DOHH2 (cell line): ENCODE measurements around the gene SENP6.
A peak's percentile ranks its signal among the peaks of the same experiment; 100 is the strongest.

Experiments used
- H3F3A ChIP-seq: fragments of 200-600 bp; sonication (generic), shearing (Covaris generic); 2 replicates; pipeline ENCODE4 v1.6.0; 2016; ENCODE audit warnings: antibody characterized with exemption, mild to moderate bottlenecking; ENCODE audit not compliant: control insufficient read depth, insufficient read depth
- H3K27ac ChIP-seq: fragments of 200-600 bp; sonication (generic); 2 replicates; pipeline ENCODE4 v1.5.1; 2014; ENCODE audit warnings: low read depth, mild to moderate bottlenecking, low read length, moderate library complexity
- H3K27me3 ChIP-seq: fragments of 200-600 bp; sonication (generic); 2 replicates; pipeline ENCODE4 v1.6.1; 2014; ENCODE audit warnings: mild to moderate bottlenecking, low read length, mixed read lengths; ENCODE audit not compliant: control insufficient read depth
- H3K36me3 ChIP-seq: fragments of 200-600 bp; sonication (generic); 2 replicates; pipeline ENCODE4 v1.6.1; 2014; ENCODE audit warnings: mild to moderate bottlenecking, low read length, moderate library complexity, mixed read lengths; ENCODE audit not compliant: control insufficient read depth
- H3K4me1 ChIP-seq: fragments of 200-600 bp; sonication (generic); 2 replicates; pipeline ENCODE4 v1.6.1; 2014; ENCODE audit warnings: mild to moderate bottlenecking, low read length, mixed read lengths; ENCODE audit not compliant: control insufficient read depth
- H3K4me2 ChIP-seq: fragments of 200-600 bp; sonication (generic); 2 replicates; pipeline ENCODE4 v1.6.0; 2014; ENCODE audit warnings: mild to moderate bottlenecking, low read length, moderate library complexity
- H3K4me3 ChIP-seq: fragments of 200-600 bp; sonication (generic); 2 replicates; pipeline ENCODE4 v1.5.1; 2014; ENCODE audit warnings: mild to moderate bottlenecking, low read length, mixed read lengths
- H3K79me2 ChIP-seq: fragments of 200-600 bp; sonication (generic); 2 replicates; pipeline ENCODE4 v1.6.1; 2014; ENCODE audit warnings: mild to moderate bottlenecking, low read length, mixed read lengths; ENCODE audit not compliant: control insufficient read depth
- H3K9me2 ChIP-seq: fragments of 200-600 bp; sonication (generic); replicated peaks from 2 replicates; pipeline ENCODE4 v1.6.1; 2014; ENCODE audit warnings: mild to moderate bottlenecking, low read length, mixed read lengths; ENCODE audit not compliant: control insufficient read depth
- H3K9me3 ChIP-seq: fragments of 200-600 bp; sonication (generic); 2 replicates; pipeline ENCODE4 v1.6.1; 2014; ENCODE audit warnings: antibody characterized with exemption, low read length, mixed read lengths; ENCODE audit not compliant: control insufficient read depth, insufficient read depth
- H4K20me1 ChIP-seq: fragments of 200-600 bp; sonication (generic); 2 replicates; pipeline ENCODE4 v1.6.0; 2014; ENCODE audit warnings: low read depth, mild to moderate bottlenecking, antibody characterized with exemption, low read length, moderate library complexity; ENCODE audit not compliant: control insufficient read depth, insufficient read depth
- CTCF ChIP-seq: fragments of 200-600 bp; sonication (generic); IDR thresholded peaks from one replicate; pipeline ENCODE4 v1.5.1; 2014; ENCODE audit warnings: antibody characterized with exemption, mild to moderate bottlenecking, low read depth, low read length; ENCODE audit not compliant: poor library complexity, severe bottlenecking
- EZH2phosphoT487 ChIP-seq: fragments of 200-600 bp; sonication (generic); IDR thresholded peaks from 2 replicates; pipeline ENCODE4 v1.6.1; 2017; ENCODE audit warnings: borderline replicate concordance, mild to moderate bottlenecking, antibody characterized with exemption, low read length, moderate library complexity, mixed read lengths

SENP6 gene

GRCh38 chr6:75735491-75736186 is 134.0 kb downstream of the SENP6 start:
- Histone ChIP-seq H3K36me3 (no peaks in the 10 kb centered on the region), H3K9me2 (no peaks in the 10 kb centered on the region), H3K27ac (peak overlapping the region; percentile 43), H3K4me1 (peaks cover 11% of the 10 kb centered on the region), H3K9me3 (no peaks in the 10 kb centered on the region), H4K20me1 (no peaks in the 10 kb centered on the region), H3K4me3 (peak overlapping the region; percentile 25; the same call in 1 of the 2 replicates), H3F3A (no peaks in the 10 kb centered on the region), H3K79me2 (no peaks in the 10 kb centered on the region), H3K4me2 (peak overlapping the region; percentile 54), H3K27me3 (no peaks in the 10 kb centered on the region)
- TF ChIP-seq EZH2phosphoT487, result no peak

- Histone ChIP-seq H3K4me2 (no peak overlapping the region), H3K9me2 (no peaks in the 10 kb centered on the region), H3K4me3 (no peak overlapping the region), H3K9me3 (no peaks in the 10 kb centered on the region), H3K27me3 (no peaks in the 10 kb centered on the region), H3K27ac (no peak overlapping the region), H4K20me1 (no peaks in the 10 kb centered on the region), H3K4me1 (peaks cover 42% of the 10 kb centered on the region), H3K79me2 (no peaks in the 10 kb centered on the region), H3F3A (peaks cover 13% of the 10 kb centered on the region), H3K36me3 (no peaks in the 10 kb centered on the region)
- no peak for TF ChIP-seq EZH2phosphoT487
- TF ChIP-seq CTCF, result no peak
Measured at GRCh38 chr6:75743971-75744370, 142.3 kb downstream of the SENP6 start.

- H3K4me1 ChIP-seq, result peaks cover 53% of the 10 kb centered on the region
- peaks cover 13% of the 10 kb centered on the region for H3F3A ChIP-seq
- peaks cover 8% of the 10 kb centered on the region for H3K27me3 ChIP-seq
- peak overlapping the region; percentile 21 for H3K4me2 ChIP-seq
- H3K79me2 ChIP-seq, result peaks cover 4% of the 10 kb centered on the region; the same call in 1 of the 2 replicates
- H3K4me3 ChIP-seq, result peak overlapping the region; percentile 1; the same call in 1 of the 2 replicates
- H4K20me1 ChIP-seq, result no peaks in the 10 kb centered on the region
- no peaks in the 10 kb centered on the region for H3K9me2 ChIP-seq
- no peak overlapping the region for H3K27ac ChIP-seq
- TF ChIP-seq CTCF (no peak), EZH2phosphoT487 (no peak)
- H3K9me3 ChIP-seq, result no peaks in the 10 kb centered on the region
- no peaks in the 10 kb centered on the region for H3K36me3 ChIP-seq
Measured at GRCh38 chr6:75745404-75745803, 143.7 kb downstream of the SENP6 start.

- Histone ChIP-seq H3K27me3 (peaks cover 8% of the 10 kb centered on the region), H3K9me3 (no peaks in the 10 kb centered on the region), H4K20me1 (no peaks in the 10 kb centered on the region), H3K4me2 (no peak overlapping the region), H3K36me3 (no peaks in the 10 kb centered on the region), H3K4me1 (peaks cover 53% of the 10 kb centered on the region), H3K4me3 (no peak overlapping the region), H3K79me2 (peaks cover 4% of the 10 kb centered on the region; the same call in 1 of the 2 replicates), H3K27ac (no peak overlapping the region), H3F3A (peaks cover 14% of the 10 kb centered on the region), H3K9me2 (no peaks in the 10 kb centered on the region)
- TF ChIP-seq CTCF, result no peak
- no peak for TF ChIP-seq EZH2phosphoT487
Measured at GRCh38 chr6:75746221-75746620, 144.5 kb downstream of the SENP6 start.
